GM18508 (cell line): Measurements from ENCODE around the gene CREB3L2.
A peak's percentile ranks its signal among the peaks of the same experiment; 100 is the strongest.
"Not testable (repeated sequence)": the region's sequence is repeated elsewhere in the genome, so short reads cannot be mapped to it uniquely, and the experiment has no call there.

ENCODE experiments used
- ATAC-seq: cut with Tn5 transposase; IDR thresholded peaks from one replicate; pipeline ENCODE4 v1.9.1; 2021; ENCODE audit warnings: moderate number of reproducible peaks; ENCODE audit not compliant: insufficient read depth, unreplicated experiment

Gene CREB3L2

GRCh38 chr7:137936509-137937201 is 65.2 kb downstream of the CREB3L2 start:
- ATAC-seq, result no peak

- ATAC-seq, result no peak
These were observed 65.9 kb downstream of the CREB3L2 start for GRCh38 chr7:137935884-137936508.

GRCh38 chr7:137934941-137935883 is 66.7 kb downstream of the CREB3L2 start:
- ATAC-seq, result peak; percentile 79

GRCh38 chr7:137934176-137934826 is 67.6 kb downstream of the CREB3L2 start:
- ATAC-seq, result no peak

GRCh38 chr7:137933270-137934017 is 68.4 kb downstream of the CREB3L2 start:
- ATAC-seq, result no peak

- no peak for ATAC-seq
These were observed 69.0 kb downstream of the CREB3L2 start for GRCh38 chr7:137932881-137933269.

GRCh38 chr7:137931823-137932222 is 70.1 kb downstream of the CREB3L2 start:
- ATAC-seq, result no peak

- no peak for ATAC-seq
These were observed 71.3 kb downstream of the CREB3L2 start for GRCh38 chr7:137930581-137930980.

GRCh38 chr7:137928626-137929025 is 73.3 kb downstream of the CREB3L2 start:
- no peak for ATAC-seq

GRCh38 chr7:137927386-137927785 is 74.5 kb downstream of the CREB3L2 start:
- no peak for ATAC-seq

GRCh38 chr7:137926206-137926605 is 75.7 kb downstream of the CREB3L2 start:
- not testable (repeated sequence) for ATAC-seq

- ATAC-seq, result no peak
These were observed 76.1 kb downstream of the CREB3L2 start for GRCh38 chr7:137925754-137926153.

GRCh38 chr7:137925091-137925490 is 76.8 kb downstream of the CREB3L2 start:
- no peak for ATAC-seq

- no peak for ATAC-seq
These were observed 78.5 kb downstream of the CREB3L2 start for GRCh38 chr7:137923380-137923779.

- ATAC-seq, result no peak
These were observed 81.1 kb downstream of the CREB3L2 start for GRCh38 chr7:137920637-137921399.

GRCh38 chr7:137919987-137920386 is 81.9 kb downstream of the CREB3L2 start:
- ATAC-seq, result no peak

- ATAC-seq, result no peak
These were observed 84.8 kb downstream of the CREB3L2 start for GRCh38 chr7:137916980-137917645.

GRCh38 chr7:137916564-137916963 is 85.3 kb downstream of the CREB3L2 start:
- no peak for ATAC-seq

GRCh38 chr7:137915266-137915665 is 86.6 kb downstream of the CREB3L2 start:
- no peak for ATAC-seq
